Stimulated activated CD4-positive, alpha-beta T cell treated with anti-CD3 and anti-CD28 coated beads, TNF-alpha, amount 100 ng/mL, for 48 hours (primary cell): ENCODE measurements around the gene COMMD4.
A peak's percentile ranks its signal among the peaks of the same experiment; 100 is the strongest.
"Not testable (repeated sequence)": the region's sequence is repeated elsewhere in the genome, so short reads cannot be mapped to it uniquely, and the experiment has no call there.

Experiments
- DNase-seq, 3 donors: peaks; one replicate each; pipeline ENCODE4 v3.0.0-alpha.2; 2020; ENCODE audit warnings: low read depth in 3 of 3

The COMMD4 gene

DNA sequence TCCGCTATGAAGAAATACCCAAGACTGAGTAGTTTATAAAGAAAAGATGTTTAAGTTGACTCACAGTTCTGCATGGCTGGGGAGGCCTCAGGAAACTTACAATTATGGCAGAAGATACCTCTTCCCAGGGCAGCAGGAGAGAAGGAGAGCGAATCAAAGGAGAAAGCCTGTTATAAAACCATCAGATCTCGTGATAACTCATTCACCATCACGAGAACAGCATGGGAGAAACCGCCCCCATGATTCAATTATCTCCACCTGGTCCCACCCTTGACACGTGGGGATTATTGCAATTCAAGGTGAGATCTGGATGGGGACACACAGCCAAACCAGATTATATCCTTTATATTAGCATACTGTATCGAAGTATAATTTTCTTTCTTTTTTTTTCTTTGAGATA, 3.8 kb upstream of the COMMD4 start:
- not testable (repeated sequence) for DNase-seq

- DNase-seq: not testable (repeated sequence)
These were observed 2.0 kb upstream of the COMMD4 start for GRCh38 chr15:75333654-75334419.

DNA sequence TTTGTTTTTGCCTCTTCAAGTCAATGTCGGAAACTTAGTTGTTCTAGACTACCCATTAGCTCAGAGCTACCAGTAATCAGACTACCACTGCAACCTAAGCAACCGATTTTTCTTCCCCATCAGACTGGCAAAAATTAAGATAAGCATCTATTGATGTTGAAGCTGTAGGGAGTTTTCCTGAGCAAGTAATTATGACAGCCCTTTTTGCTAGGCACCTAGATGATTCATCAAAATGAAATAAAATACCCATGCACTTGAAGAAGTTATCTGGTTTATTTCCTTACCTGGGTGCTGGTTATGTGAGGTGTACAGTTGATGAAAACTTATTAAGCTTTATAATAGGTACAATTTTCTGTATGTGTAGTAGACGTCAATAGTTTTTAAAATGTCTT, 554 bp upstream of the COMMD4 start:
- no peak for DNase-seq

- DNase-seq: no peak
These were observed 2.9 kb downstream of the COMMD4 start for GRCh38 chr15:75338661-75339240.

DNA sequence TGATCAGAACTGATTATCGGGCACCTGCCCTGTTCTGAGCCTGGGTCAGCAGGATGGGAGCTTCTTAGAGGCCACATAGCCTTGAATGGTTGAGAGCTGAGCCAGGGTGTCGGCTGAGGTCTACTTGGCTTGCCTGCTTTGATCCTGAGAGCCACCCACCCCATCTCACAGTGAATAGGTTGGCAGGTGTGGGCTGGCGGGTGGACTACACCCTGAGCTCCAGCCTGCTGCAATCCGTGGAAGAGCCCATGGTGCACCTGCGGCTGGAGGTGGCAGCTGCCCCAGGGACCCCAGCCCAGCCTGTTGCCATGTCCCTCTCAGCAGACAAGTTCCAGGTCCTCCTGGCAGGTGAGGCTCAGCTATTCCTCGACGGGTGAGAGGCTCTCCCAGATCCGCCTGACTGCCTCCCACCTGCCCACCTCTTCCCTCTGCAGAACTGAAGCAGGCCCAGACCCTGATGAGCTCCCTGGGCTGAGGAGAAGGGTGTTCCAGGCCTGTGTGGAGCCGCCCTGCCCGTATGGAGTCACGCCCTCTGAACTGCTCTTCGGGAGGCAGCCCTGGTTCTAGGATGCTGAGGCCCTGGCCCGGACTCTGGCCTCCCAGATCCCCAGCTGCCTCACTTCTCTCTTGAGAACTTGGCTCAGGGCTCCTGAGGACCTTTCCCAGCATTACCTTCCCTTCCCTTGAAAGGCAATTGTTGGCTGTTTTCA, 3.8 kb downstream of the COMMD4 start:
- DNase-seq: no peak

DNA sequence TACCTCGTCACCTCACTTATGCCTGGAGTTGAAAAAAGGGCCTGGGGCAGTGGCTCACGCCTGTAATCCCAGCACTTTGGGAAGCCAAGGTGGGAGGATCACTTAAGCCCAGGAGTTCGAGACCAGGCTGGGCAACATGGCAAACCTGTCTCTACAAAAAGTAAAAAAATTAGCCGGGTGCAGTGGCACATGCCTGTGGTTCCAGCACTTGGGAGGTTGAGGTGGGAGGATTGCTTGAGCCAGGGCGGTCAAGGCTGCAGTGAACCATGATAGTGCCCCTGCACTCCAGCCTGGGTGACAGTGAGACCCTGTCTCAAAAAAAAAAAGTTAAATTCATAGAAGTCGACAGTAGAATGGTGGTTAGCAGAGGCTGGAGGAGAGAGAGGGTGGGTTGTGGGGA, 6.4 kb downstream of the COMMD4 start:
- no peak for DNase-seq

GRCh38 chr15:75343953-75344352, 8.1 kb downstream of the COMMD4 start:
- DNase-seq: not testable (repeated sequence)

GRCh38 chr15:75346796-75347221, 10.9 kb downstream of the COMMD4 start, which contains the start of gene NEIL1:
TSS of gene NEIL1 (plus strand) at chr15:75347039. CDS start at chr15:75348906, 1,867 bp downstream.
- no peak for DNase-seq

GRCh38 chr15:75347222-75348033, 11.6 kb downstream of the COMMD4 start:
- no peak for DNase-seq

DNA sequence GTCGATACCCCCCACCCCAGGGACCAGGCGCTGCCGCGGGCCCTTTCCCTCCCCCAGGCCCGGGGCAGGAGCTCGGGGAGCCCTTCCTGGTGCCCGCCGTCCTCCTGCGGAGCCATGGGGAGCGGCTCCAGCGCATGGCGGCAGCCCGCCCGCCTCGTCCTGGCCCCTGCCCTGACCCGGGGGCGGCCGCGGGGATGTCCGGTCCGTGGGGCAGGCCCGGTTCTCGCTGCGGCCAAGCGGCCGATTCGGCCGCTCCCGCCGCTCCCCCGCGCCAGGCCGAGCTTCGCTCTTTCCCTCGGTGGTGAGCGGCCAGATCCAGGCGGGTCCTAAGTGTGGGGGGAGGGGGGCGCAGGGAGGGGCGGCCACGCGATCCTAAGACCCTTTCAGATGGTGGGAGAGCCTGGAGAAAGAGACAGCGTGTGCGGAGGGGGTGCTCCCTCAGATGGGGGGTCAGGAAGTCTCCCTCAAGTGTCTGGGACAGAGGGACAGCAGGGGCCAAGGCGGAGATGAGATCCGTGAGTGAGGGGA, 12.2 kb downstream of the COMMD4 start:
- DNase-seq: no peak

- no peak for DNase-seq
These were observed 12.9 kb downstream of the COMMD4 start for GRCh38 chr15:75348562-75349350.

- not testable (repeated sequence) for DNase-seq
These were observed 13.4 kb downstream of the COMMD4 start for GRCh38 chr15:75349351-75349669.

DNA sequence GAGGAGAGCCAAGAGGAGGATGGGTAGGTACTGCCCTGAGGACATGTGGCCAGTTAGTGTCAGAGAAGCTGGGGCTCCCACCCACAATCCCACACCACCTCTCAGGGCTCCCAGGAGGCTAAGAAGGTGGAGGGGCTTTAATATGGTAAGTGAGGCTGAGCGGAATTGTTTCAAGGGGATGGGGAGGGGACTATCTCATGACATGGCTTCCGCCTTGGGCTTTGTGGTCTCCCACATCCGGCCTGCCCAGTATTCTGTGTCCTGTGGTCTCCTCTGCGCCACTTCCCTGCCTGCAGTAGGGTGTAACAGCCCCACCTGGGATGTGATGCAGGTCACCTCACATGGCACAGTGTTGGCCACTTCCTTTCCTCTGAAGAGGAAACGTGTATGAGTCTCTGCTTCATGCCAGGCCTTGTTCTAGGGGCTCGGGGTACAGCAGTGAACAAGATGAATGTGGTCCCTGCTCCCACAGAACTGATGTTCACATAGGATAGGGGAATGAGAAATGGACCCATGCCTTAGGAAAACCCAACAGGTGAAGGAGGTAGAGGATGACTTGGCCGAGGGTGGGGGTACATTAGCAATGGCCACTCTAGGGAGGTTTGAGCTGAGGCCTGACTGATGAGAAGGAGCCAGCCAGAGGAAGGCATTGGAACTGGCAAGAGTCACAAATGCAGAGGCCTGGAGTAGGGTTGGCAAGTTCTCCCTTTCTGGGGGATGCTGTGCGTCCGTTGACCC, 14.2 kb downstream of the COMMD4 start:
- DNase-seq: peak in 2 of 3 donors; percentile 35 to 61

GRCh38 chr15:75350601-75351361, 14.9 kb downstream of the COMMD4 start:
- no peak for DNase-seq

DNA sequence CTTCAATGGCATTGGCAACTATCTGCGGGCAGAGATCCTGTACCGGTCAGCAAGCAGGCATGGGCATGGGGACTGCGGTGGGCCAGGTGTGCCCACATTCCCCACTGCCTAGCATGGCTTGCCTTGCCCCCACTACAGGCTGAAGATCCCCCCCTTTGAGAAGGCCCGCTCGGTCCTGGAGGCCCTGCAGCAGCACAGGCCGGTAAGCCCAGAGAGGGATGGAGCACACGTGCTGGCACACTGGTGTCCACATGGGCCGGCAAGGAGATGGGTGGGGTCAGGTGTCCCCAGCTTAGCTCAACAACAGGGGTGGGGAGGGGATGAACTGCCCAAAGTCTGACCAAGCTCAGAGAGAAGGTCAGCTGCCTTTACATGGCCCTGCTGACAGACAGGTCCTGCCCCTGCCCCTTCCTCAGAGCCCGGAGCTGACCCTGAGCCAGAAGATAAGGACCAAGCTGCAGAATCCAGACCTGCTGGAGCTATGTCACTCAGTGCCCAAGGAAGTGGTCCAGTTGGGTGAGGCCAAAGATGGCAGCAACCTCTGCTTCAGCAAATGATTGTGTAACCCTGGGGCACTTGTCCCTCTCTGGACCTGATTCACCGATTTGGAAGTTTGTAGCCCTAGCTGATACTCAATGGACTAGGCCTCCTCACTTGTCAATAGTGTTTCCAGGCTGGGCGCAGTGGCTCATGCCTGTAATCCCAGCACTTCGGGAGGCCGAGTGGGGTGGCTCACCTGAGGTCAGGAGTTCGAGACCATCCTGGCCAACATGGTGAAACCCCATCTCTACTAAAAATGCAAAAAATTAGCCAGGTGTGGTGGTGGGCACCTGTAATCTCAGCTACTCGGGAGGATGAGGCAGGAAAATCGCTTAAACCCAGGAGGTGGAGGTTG, 16.6 kb downstream of the COMMD4 start:
- DNase-seq: no peak

GRCh38 chr15:75353604-75354003, 17.7 kb downstream of the COMMD4 start:
- no peak for DNase-seq

DNA sequence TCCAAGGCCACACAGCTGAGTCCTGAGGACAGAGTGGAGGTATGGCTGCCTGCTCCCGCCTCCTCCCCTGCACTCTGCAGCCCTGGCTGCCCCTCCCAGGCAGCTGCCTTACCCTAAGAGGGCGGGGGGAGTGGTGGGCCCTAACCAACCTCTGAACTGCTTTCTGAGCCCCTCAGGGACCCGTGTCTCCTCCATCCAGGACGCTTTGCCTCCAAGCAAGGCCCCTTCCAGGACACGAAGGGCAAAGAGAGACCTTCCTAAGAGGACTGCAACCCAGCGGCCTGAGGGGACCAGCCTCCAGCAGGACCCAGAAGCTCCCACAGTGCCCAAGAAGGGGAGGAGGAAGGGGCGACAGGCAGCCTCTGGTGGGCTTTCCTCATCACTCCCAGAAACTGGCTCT, 18.6 kb downstream of the COMMD4 start:
- no peak for DNase-seq

DNA sequence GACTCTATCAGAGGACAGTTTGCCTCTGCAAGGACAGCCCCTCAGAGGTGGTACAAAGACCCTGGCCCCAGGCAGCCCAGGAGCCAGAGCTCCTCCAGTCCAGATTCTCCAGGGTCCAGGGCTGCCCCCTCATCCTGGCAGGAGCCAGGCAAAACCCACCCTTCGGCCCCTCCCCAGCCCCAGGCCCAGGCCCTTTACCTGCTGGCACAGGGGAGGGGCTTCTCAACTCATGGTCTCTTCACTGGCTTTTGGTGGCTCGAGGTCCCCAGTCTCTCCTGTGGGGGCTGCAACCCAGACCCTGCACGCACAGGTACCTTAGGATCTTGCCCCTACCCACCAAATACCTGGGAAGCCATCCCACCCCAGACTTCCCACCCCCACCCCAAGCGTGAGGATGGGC, 19.5 kb downstream of the COMMD4 start:
- no peak for DNase-seq
